ENCODE data around the gene FARS2.

DNA sequence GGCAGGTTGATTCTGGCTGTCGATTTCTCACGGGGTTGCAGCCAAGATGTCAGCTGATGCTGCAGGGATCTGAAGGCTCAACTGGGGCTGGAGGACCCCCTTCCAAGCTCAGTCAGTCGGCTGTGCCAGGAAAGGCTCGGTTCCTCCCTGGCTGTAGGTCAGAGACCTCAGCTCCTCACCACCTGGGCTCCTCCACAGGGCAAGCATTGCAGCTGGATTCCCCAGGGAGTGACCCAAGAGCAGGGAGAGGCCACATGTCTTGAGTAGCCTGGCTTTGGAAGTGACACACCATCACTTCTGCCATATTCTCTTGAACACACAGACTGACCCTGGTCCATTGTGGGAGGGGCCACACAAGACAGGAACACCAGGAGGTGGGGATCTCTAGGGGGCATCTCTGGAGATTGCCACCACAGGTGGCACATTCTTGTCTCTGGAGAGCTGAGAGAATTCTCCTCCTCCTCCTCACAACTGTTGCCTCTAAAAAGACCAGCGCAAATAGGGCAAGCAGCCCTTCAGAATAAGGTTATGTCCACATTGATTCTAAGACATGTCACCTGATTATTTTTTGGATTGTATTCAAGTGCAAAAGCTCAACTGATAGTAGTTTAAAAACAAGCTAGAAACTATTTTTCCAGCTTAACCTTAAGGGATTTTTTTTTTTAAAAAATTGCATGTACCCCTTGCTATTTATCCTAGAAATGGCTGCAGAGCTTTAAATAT, 474.9 kb downstream of the FARS2 start:
- TF ChIP-seq POLR2A (IDR thresholded peaks at IDR 0.05; ENCODE audit: low read length) (no peak), GATA1 (IDR thresholded peaks at IDR 0.05; ENCODE audit: low read depth, low read length) (no peak)
